T-helper 1 cell (primary cell): ENCODE measurements around the gene DPY19L2.
"Not testable (repeated sequence)": the region's sequence is repeated elsewhere in the genome, so short reads cannot be mapped to it uniquely, and the experiment has no call there.

Source experiments
- DNase-seq, 5 donors: peaks; one replicate each; pipeline ENCODE4 v3.0.0-alpha.2; 2012 to 2020
- total RNA-seq, 4 donors: gene quantifications; one replicate each; lab custom pipeline; 2026; lab: John Stamatoyannopoulos, UW

DPY19L2 gene
- total RNA-seq, result 0.15 to 1.2 (median 0.61) reads per million in 4 donors

GRCh38 chr12:63668028-63668799 lies at the start of gene DPY19L2:
Gene DPY19L2, minus strand, starts transcription at chr12:63668493. Its CDS starts 100 bp downstream, at chr12:63668393.
- DNase-seq, result peak in 2 of 5 donors; percentile 1 to 3

- DNase-seq, result not testable (repeated sequence)
Observed at GRCh38 chr12:63716891-63717290, 48.6 kb upstream of the DPY19L2 start.

GRCh38 chr12:63715107-63715625 lies 46.9 kb upstream of the DPY19L2 start:
- DNase-seq, result not testable (repeated sequence)

- DNase-seq, result not testable (repeated sequence)
Observed at GRCh38 chr12:63714409-63714808, 46.1 kb upstream of the DPY19L2 start.

GRCh38 chr12:63713681-63714075 lies 45.4 kb upstream of the DPY19L2 start:
- not testable (repeated sequence) for DNase-seq

- DNase-seq, result not testable (repeated sequence)
Observed at GRCh38 chr12:63712979-63713680, 44.8 kb upstream of the DPY19L2 start.

GRCh38 chr12:63712376-63712974 lies 44.2 kb upstream of the DPY19L2 start:
- not testable (repeated sequence) for DNase-seq

GRCh38 chr12:63711339-63711738 lies 43.0 kb upstream of the DPY19L2 start:
- not testable (repeated sequence) for DNase-seq

- no peak for DNase-seq
Observed at GRCh38 chr12:63706336-63706735, 38.0 kb upstream of the DPY19L2 start.

- not testable (repeated sequence) for DNase-seq
Observed at GRCh38 chr12:63699678-63700382, 31.5 kb upstream of the DPY19L2 start.

GRCh38 chr12:63699011-63699410 lies 30.7 kb upstream of the DPY19L2 start:
- DNase-seq, result not testable (repeated sequence)

- DNase-seq, result not testable (repeated sequence)
Observed at GRCh38 chr12:63690837-63691236, 22.5 kb upstream of the DPY19L2 start.

GRCh38 chr12:63689141-63689540 lies 20.8 kb upstream of the DPY19L2 start:
- DNase-seq, result not testable (repeated sequence)

- DNase-seq, result not testable (repeated sequence)
Observed at GRCh38 chr12:63686623-63687022, 18.3 kb upstream of the DPY19L2 start.

- not testable (repeated sequence) for DNase-seq
Observed at GRCh38 chr12:63685789-63686188, 17.5 kb upstream of the DPY19L2 start.

GRCh38 chr12:63682617-63683016 lies 14.3 kb upstream of the DPY19L2 start:
- DNase-seq, result not testable (repeated sequence)

GRCh38 chr12:63680758-63681157 lies 12.5 kb upstream of the DPY19L2 start:
- DNase-seq, result not testable (repeated sequence)

- DNase-seq, result not testable (repeated sequence)
Observed at GRCh38 chr12:63672550-63672949, 4.3 kb upstream of the DPY19L2 start.

- DNase-seq, result not testable (repeated sequence)
Observed at GRCh38 chr12:63669936-63670335, 1.6 kb upstream of the DPY19L2 start.

- not testable (repeated sequence) for DNase-seq
Observed at GRCh38 chr12:63669427-63669826, 1.1 kb upstream of the DPY19L2 start.

GRCh38 chr12:63668800-63669365 lies 590 bp upstream of the DPY19L2 start:
- DNase-seq, result not testable (repeated sequence)

- DNase-seq, result not testable (repeated sequence)
Observed at GRCh38 chr12:63663005-63663404, 5.3 kb downstream of the DPY19L2 start.
